Stimulated activated CD8-positive, alpha-beta memory T cell treated with anti-CD3 and anti-CD28 coated beads, Interleukin-4, amount 100 ng/mL, for 1 hour (primary cell): ENCODE data around the gene WASF2.
"Not testable (repeated sequence)": the region's sequence is repeated elsewhere in the genome, so short reads cannot be mapped to it uniquely, and the experiment has no call there.

Experiments
- DNase-seq, 2 donors: peaks; one replicate each; pipeline ENCODE4 v3.0.0-alpha.2; 2020; ENCODE audit warnings: low read depth in 2 of 2, low spot score in 1 of 2

Gene WASF2

DNA sequence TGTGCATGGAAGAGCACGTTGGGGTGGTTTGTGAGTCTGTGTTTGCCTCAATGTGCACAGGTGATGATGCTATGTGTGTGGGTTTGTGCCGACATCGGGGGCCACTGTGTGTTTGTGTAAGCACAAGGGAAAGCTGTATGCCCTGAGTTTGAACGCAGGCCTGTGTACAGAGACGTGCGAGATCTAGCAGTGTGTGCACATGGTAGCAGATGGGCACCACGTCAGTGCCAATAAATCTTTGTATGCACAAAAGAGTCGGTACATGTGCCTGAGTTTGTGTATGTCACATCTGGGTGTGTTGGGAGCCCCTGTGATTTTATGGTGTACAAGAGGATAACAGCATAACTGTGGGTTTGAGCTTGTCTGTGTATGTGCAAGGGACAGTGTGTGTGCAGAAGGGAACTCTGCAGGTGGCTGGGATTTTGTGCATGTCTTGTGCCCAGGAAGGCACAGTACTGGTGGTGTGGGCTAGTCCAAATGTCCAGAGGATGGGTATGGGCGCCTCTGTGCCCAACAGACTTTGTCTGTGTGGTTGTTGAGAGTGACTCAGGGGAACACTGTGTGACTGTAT lies 32.0 kb upstream of the WASF2 start:
- DNase-seq: no peak

- DNase-seq: no peak
These were observed 31.4 kb upstream of the WASF2 start for GRCh38 chr1:27521336-27521831.

GRCh38 chr1:27520651-27521050 lies 30.7 kb upstream of the WASF2 start:
- no peak for DNase-seq

GRCh38 chr1:27519331-27520258 lies 29.6 kb upstream of the WASF2 start:
- no peak for DNase-seq

GRCh38 chr1:27518808-27519207 lies 28.8 kb upstream of the WASF2 start:
- no peak for DNase-seq

DNA sequence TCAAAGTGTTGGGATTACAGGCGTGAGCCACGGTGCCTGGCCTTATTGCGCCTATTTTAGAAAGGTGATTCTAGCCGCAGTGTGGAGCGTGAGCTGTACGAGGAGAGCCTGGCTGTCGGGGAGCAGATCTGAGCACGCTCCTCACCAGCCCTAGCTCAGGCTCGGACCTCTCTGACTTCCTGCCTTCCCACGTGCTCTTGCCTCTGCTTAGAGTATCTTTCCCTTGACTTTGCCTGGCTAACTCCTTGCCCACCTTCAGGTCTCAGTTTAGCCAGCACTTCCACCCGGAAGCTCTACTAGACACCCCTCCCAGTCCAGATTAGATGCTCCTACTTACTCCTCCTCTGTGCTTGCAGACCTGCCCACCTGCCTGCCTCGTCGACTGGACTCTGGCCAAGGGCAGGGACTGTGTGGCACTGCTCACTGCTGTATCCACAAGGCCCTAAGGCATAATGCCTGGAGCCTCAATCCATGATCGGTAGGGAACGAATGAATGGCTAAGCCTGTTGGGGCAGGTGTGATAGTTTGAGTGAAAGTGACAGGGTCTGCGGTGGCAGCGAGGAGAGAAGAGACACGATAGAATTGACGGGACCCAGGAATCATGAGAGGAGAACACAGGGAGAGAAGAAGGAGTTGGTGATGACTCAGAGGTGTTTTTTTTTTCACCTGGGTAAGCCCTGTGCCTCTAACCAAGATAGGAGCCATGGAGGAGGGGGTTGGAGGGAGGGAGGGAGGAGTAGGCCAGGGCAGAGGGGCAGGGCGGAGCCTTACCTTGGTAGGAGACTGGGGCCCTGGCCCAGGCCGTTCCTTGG lies 28.1 kb upstream of the WASF2 start:
- DNase-seq: no peak

- no peak for DNase-seq
These were observed 27.3 kb upstream of the WASF2 start for GRCh38 chr1:27517301-27517700.

- DNase-seq: no peak
These were observed 25.7 kb upstream of the WASF2 start for GRCh38 chr1:27515626-27516025.

GRCh38 chr1:27513958-27514357 lies 24.0 kb upstream of the WASF2 start:
- no peak for DNase-seq

DNA sequence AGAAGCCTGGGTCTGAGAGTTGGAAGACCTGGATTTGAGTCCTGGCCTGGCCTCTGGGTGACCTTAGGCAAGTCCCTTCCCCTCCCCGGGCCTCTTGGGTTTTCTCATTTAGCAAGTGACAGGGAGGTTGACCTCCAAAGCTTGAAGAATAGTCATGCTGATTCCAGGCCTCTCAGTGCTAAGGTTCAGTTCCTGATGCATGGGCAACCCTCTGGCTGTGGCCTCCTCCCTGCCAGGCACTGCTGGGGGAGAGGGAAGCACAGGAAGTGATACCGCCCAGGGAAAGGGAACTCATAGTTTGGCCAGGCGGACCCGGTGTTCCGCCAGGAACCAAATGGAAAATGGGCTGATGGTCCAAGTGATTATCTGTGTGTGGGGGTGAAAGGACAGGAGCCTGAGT lies 23.6 kb upstream of the WASF2 start:
- DNase-seq: no peak

DNA sequence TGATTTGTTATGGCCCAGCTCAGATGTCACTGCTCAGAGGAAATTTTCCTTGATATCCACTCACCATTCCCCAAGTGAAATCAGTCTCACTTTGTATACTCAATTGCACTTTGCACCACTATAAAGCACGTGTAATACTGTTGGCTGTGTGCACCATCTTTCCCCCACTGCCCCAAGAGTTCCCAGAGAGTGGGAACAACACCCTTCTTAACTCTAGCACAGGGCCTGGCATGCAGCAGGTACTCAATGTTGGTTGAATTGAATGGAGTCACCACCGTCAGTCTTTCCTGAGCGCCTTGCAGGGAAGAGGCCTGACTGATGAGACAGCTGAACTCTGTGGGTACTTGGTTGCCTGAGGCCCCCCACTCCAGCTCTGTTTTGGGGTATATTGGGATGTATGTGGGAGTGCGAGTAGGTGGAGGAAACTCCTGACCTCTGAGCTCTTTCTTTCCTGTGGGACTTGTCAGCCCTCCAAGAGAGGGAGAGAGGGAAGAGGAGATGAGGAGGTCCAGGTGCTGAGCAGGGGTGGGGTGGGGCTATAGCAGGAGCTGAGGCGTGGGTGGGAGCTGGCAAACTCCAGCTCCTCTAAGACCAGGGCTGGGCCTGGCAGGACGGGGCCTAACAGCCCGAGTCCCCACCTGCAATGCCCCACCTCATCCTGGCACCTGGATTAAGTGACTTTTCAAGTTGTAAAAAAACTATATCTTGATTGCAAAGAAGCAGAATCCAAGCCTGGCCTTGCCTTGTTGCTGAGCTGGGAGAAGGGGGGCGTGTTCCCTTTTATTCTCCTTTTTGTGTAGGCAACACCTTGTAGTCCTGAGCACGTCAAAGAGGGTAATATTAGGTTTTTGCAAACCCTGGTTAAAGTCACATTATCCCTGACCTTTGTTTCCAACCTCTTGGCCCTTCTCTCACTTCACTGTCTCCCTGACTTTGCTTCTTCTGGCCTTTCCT lies 19.4 kb upstream of the WASF2 start:
- no peak for DNase-seq

DNA sequence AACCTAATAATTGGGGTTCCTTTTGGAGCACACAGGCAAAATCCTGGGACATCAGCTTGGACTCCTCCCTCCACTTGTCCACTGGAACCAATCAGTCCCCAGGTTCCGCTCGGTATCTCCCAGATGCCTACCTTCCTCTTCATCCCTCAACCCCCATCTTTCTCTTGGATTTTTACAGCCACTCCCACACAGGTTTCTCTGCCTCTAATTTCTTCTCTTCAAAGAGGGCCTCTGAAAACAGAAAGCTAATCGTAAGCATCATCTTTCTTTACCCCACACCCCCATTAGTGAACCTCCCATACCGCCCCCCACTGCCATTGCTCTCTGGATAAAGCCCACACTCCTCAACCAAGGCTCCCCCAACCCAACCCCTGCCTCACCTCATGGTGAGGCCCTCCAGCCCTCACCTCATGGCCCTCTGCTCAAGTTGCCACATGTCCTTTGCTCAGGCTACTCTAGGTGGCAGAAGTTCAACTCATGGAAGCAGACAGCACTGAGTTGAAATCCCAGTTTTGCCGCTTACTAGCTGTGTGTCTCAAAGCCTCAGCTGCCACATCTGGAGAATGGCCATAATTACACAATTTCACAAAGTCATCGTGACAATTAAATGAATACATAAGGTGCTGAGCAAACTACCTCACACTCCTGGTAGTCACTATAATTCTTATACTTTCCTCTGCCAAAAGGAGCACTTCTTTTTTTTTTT lies 18.1 kb upstream of the WASF2 start:
- no peak for DNase-seq

- DNase-seq: no peak
These were observed 16.7 kb upstream of the WASF2 start for GRCh38 chr1:27506703-27507102.

- DNase-seq: no peak
These were observed 15.4 kb upstream of the WASF2 start for GRCh38 chr1:27505420-27505680.

DNA sequence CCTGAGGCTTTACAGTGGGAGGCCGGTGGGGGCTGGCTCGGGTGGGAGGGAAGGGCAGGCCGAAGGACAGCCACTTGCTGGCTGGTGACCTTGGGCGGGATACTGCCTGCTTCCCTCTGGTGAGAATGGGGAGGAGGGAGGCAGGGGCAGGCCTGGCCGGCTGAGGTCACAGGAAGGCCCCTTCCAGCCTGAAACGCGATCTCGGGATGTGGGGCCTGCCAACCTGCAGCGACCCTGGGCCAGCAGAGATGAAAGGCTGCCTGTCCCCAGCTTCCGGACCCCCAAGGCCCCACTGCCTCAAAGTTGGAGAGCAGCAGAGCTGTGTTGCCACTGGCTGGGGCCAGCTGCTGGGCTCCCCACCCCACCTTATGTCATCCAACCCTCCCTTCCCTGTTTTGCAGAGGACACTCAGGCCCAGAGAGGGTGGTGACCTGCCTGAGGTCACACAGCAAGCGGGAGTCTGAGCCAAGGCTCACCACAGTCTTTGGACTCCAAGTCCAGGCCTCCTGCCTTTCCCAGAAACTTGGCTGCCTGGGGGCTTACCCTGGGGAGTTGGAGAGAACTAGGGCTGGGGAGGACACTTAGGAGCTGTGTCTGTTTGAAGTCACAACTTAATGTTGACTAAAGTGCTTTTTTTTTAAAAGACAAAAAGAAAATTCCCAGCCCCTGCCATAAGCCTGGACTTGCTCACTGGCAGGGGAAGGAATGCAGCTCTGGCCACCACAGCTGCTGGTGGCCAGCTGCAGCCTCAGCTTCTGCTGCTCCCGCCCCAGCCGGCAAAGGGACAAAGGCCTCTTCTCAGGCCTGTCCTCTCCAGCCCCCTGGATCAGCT lies 14.8 kb upstream of the WASF2 start:
- DNase-seq: no peak

DNA sequence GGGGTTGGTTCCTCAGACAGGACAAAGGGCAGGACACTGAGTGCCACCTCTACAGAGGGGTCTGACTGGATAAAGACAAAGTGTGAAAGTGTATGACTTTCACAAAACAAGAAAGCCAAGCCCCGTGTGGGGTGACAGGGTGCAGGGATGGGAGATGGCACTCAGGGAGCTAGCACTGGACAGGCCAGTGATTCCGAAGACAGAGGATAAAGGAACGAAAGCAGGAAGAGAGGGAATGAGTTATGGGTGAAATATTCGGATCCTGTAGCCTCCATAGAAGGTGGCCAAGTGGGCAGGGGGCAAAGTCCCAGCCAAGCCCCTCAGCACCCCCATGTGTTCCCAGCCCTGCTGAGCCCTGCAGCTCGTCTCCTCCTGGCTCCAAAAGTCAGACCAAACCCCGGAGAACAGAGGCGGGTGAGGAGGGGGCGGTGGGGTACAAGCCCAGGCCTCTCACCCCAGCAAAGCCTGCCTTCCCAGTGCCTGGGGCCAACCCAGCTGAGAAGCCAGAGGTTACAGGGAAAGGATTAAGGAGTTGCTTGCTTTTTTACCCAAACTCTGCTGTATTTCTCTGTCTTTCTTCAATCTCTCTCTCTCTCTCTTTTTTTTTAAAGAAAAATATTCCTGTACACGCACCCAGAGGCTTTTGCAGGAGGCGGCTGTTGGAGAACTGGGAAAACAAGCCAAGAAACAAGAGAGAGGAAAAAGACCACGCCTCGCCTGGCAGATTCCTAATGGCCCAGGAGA lies 14.0 kb upstream of the WASF2 start:
- no peak for DNase-seq

DNA sequence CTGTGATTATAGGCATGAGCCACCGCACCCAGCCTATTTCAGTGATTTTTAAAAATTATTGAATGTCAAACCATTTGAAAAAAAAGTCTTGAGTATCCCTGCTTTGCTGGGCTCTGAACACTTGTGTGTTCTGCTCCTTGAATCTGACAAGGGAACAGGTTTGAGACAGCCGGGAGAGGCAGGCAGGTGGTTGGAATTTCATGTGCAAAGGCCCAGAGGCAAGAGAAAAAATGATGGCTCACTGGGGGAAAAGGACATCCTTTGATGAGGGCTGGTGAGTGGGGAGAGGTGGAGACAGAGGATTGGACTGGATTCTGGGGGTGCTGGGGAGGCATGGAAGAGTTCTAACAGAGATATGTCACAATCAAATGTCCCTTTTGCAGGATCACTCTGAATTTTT lies 13.1 kb upstream of the WASF2 start:
- DNase-seq: no peak

- DNase-seq: not testable (repeated sequence)
These were observed 11.2 kb upstream of the WASF2 start for GRCh38 chr1:27501159-27501558.

GRCh38 chr1:27499142-27499541 lies 9.2 kb upstream of the WASF2 start:
- no peak for DNase-seq
